ENCODE measurements around the gene ARHGAP23.
"Not testable (repeated sequence)": the region's sequence is repeated elsewhere in the genome, so short reads cannot be mapped to it uniquely, and the experiment has no call there.

DNA sequence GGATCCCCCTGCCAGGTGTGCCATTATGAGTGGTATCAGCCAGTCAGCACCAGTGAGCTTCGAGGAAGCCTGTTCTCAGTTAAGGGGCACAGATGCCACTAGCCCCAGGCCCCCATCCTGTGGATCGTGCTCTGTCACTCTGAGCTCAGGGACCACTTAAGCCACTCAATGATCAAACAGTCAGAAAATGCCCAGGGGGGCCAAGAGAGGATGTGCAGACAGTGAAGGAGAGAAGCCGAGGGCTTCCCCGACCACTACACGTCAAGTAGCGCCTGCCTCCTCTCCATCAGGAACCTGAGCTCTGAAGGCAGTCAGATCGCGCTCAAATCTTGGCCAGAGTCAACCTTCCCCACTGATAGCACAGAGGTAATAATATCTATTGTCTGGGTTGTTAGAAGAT is 98.3 kb downstream of the ARHGAP23 start:
- not testable (repeated sequence) for TF ChIP-seq EP300, POLR2AphosphoS5 (IDR thresholded peaks at IDR 0.05)
- TF ChIP-seq, protein P1, sequence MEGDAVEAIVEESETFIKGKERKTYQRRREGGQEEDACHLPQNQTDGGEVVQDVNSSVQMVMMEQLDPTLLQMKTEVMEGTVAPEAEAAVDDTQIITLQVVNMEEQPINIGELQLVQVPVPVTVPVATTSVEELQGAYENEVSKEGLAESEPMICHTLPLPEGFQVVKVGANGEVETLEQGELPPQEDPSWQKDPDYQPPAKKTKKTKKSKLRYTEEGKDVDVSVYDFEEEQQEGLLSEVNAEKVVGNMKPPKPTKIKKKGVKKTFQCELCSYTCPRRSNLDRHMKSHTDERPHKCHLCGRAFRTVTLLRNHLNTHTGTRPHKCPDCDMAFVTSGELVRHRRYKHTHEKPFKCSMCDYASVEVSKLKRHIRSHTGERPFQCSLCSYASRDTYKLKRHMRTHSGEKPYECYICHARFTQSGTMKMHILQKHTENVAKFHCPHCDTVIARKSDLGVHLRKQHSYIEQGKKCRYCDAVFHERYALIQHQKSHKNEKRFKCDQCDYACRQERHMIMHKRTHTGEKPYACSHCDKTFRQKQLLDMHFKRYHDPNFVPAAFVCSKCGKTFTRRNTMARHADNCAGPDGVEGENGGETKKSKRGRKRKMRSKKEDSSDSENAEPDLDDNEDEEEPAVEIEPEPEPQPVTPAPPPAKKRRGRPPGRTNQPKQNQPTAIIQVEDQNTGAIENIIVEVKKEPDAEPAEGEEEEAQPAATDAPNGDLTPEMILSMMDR (IDR thresholded peaks at IDR 0.05) = not testable (repeated sequence)

Measured in stomach (tissue), 4 donors.